GM21825 (cell line): ENCODE results near the gene CCDC40.
"Not testable (repeated sequence)": the region's sequence is repeated elsewhere in the genome, so short reads cannot be mapped to it uniquely, and the experiment has no call there.

ENCODE experiments used
- ATAC-seq: cut with Tn5 transposase; IDR thresholded peaks from one replicate; pipeline ENCODE4 v1.9.1; 2021; ENCODE audit warnings: mild to moderate bottlenecking, moderate library complexity; ENCODE audit not compliant: unreplicated experiment

The CCDC40 gene

DNA sequence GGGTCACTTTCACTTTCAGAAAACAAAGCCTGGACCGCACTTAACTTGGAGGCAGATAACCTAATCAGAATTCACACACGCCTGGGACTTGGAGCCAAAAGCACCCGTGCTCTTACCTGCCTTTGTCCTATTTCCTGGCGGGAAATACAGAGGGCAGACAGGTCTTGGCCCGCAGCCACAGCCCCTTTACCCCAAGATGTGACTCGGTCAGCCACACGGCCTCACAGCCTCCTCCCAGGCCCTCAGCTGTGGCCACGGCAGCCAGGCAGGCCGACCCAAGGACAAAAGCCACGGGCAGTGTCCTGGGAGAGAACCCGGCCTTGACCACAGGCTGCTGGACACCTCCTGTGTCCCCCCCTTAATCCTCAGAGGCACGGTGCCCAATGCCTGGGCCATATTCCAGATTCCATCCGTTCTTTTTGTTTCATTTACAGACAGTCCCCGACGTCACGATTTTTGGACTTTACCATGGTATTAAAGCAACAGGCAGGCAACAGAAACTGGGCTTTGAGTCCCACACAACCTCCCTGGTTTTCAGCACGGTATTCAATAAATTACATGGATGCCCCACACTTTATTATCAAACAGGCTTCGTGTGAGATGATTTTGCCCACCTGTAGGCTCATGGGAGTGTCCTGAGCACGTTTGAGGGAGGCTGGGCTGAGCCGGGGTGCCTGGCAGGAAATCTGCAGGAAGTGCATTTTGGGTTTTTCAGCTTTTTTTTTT lies 34.8 kb downstream of the CCDC40 start:
- ATAC-seq, result no peak

GRCh38 chr17:80072410-80072809 lies 36.0 kb downstream of the CCDC40 start:
- ATAC-seq, result no peak

- no peak for ATAC-seq
Measured at GRCh38 chr17:80080081-80080480, 43.6 kb downstream of the CCDC40 start.

GRCh38 chr17:80081596-80081995 lies 45.2 kb downstream of the CCDC40 start:
- ATAC-seq, result no peak

DNA sequence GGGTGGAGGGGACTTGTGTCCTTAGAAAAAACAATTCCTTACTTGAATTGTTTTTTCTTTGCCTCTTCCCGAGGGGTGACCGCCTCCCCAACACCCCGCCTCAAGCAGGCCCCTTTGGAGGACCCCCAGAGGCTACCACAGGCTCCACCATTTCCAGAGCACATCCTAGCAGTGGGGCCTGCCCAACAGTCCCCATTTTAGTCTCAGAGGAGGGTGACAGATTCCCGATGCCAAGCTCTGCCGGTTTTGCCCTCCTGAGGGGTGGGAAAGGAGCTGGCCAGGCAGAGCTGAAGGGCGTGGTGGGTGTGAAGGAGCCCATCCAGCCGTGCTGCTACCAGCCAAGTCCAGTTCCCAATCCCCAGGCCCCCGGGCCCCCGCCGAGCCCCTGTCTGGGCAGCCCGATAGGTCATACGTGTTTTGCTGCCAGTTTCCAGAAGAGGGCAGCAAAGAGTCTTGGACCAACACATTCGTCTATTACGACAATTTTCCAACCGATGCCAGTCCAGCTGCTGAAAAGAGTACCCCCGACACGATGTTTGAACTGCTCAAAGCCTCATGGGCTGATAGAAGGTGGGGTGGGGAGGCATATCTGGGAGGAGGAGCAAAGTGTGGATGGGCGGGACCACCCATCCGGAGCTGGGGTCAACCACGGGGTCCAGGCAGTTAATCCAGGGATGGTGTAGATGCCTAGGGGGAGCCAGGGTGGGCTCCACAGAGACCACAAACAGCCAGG lies 46.1 kb downstream of the CCDC40 start:
- ATAC-seq, result no peak

DNA sequence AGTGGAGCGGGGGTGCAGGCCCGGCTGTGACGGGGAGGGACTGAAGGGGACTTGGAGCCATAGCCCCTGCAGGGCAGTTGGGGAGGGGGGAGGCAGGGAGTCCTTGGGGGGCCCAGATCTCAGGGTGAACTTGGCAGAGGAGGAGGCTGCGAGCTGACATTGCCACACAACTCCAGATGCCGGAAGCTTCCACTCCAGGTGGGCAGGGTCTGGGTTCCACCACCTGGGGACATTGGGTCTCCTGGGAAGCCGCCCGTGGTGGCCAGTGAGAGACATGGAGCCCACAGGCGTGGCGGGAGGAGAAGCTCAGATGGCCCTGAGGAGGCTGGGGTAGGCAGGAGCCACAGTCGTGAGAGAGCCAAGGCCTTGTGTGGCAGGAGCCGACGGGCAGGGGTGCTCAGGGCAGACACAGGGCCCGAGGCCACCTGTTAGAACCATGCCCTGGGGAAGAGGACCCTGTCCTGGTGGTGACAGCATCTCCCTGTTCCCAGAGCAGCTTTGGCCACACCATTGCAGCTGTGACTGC lies 46.8 kb downstream of the CCDC40 start:
- ATAC-seq, result no peak

DNA sequence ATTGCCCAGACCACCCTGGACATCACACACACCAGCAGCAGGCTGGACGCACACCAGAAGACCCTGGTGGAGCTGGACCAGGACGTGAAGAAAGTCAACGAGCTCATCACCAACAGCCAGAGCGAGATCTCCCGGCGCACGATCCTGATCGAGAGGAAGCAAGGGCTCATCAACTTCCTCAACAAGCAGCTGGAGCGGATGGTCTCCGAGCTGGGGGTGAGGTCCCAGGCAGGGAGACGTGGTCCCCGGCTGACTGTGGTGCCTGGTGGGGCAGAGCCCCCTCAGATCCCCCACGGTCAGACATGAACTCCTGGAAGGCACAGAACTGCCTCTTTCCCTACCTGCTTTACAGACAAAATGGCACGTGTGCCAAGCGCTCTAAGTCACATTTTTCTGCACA lies 48.3 kb downstream of the CCDC40 start:
- ATAC-seq, result no peak

DNA sequence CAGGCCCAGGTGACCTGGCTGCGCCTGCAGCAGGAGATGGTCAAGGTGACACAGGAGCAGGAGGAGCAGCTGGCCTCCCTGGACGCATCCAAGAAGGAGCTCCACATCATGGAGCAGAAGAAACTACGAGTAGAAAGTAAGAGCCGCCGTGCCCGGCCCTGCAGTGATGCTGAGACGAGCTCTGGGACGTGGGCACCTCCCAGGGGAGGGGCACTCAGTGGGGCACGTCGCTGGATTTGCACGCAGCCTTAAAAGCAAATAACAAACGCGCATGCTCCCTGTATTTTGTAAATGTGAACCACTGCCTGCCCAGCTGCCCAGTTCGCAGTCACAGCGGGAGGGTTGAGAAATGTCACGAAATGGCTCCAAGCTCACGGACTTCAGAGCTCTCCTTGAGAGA lies 49.6 kb downstream of the CCDC40 start:
- no peak for ATAC-seq

- no peak for ATAC-seq
Measured at GRCh38 chr17:80086616-80087015, 50.2 kb downstream of the CCDC40 start.

DNA sequence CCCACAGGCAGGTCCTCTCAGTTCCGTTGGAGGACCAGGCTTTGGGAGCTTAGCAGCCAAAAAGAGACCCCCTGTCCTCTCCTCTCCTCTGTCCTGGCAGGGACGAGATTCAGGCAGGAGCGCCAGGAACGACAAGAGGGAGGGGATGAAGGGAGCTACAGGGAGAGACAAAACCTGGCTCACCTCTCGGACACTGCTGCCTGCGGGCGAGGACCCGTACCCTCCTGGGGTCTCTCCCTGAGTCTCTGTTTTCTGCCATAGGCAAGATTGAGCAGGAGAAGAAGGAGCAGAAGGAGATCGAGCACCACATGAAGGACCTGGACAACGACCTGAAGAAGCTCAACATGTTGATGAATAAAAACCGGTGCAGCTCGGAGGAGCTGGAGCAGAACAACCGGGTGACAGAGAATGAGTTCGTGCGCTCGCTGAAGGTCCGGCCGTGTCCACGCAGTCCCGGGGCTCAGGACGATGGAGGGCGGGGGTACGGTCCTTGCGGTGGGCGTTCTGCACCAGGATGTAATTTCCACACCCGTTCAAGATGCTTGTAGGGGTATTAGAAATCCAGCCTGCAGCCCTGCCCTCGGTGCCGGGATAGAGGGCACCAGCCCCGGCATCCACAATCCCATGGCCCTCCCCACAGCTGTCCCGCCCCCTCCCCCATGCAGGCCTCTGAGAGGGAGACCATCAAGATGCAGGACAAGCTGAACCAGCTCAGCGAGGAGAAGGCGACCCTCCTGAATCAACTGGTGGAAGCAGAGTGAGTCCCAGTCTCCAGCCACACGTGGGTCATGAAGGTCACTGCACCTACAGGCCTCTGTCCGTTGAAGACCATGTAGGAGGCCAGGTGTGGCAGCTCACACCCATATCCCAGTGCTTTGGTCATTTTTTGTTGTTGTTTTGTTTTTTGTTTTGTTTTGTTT lies 51.2 kb downstream of the CCDC40 start:
- no peak for ATAC-seq

DNA sequence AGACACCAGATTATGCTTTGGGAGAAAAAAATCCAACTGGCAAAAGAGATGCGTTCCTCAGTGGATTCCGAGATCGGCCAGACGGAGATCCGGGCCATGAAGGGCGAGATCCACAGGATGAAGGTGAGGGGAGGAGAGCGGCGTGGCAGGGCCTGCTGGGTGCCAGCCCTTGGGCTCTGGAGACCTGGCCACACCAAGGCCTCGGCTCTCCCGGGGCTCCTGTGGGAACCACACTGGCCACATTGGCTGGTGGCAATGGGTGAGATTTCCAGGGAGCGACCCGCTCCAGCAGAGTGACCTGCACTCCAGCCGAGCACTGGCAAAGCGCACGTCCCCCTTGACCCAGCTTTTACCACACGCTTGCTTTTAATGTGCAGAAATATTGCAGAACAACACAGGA lies 53.3 kb downstream of the CCDC40 start:
- no peak for ATAC-seq

GRCh38 chr17:80090164-80090563 lies 53.7 kb downstream of the CCDC40 start:
- not testable (repeated sequence) for ATAC-seq

- no peak for ATAC-seq
Measured at GRCh38 chr17:80091376-80091775, 54.9 kb downstream of the CCDC40 start.

DNA sequence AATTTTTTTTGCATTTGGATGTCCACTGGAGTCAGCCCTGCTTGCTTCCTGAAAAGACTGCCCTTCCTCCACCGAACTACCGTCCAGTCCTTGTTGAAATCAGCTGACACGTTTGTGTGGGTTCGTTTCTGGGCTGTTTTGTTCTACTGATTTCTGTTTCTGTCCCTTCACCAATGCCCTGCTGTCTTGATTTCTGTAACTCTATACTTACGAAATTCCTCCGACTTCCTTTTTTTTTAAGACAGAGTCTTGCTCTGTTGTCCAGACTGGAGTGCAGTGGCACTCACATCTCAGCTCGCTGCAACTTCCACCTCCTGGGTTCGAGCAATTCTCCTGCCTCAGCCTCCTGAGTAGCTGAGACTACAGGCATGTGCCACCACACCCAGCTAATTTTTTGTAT lies 56.5 kb downstream of the CCDC40 start:
- ATAC-seq, result no peak

DNA sequence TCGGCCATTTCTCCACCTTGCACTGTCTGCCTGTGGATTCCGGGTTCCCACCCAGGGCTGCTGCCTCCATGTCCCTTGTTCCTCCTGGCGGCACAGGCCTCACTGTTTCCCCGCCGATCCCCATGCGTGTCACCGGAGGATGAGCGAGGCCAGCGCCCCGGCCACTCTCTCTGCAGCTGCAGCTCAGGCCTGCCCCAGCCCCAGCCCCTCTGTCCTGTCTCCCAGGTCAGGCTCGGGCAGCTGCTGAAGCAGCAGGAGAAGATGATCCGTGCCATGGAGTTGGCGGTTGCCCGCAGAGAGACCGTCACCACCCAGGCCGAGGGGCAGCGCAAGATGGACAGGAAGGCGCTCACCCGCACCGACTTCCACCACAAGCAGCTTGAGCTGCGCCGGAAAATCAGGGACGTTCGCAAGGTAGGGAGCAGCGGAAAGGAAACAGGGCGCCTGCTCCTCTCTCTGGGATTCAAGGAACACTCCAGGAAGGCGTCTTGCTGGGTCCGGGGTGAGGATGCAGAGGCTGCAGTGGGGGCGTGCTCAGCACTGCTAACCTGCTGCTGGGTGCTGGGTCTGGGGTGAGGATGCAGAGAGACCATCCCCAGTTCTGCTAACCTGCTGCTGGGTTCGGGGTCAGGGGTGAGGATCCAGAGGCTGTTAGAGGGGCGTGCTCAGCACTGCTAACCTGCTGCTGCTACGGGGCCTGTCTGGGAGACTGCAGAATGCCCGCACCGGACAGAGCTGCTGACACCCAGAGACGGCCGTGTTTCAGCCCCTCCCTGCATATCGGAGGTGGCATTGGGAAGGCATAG lies 58.8 kb downstream of the CCDC40 start:
- no peak for ATAC-seq

- no peak for ATAC-seq
Measured at GRCh38 chr17:80095844-80096475, 59.5 kb downstream of the CCDC40 start.

DNA sequence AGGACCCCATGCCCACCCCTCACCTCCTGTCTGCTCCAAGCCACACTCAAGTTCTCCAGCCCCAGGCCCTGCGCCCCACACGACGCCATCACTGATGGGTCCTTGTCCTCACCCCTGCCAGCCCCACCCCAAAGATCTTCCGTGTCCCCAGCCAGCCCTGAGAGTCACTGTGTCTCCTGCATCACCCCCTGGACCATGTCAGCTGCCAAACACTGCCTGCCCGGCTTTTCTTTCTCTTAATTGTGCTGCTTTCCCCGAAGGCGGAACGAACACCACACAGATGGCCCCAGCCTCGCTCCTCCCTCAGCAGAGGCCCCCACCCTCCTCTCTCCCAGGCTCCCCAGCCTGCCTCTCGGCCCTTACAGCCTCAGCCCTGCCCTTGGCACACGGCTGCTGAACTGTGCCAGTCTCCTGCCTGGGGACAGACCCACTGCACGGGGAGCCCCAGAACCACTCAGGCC lies 60.1 kb downstream of the CCDC40 start:
- no peak for ATAC-seq

GRCh38 chr17:80097127-80097621 lies 60.7 kb downstream of the CCDC40 start:
- no peak for ATAC-seq

DNA sequence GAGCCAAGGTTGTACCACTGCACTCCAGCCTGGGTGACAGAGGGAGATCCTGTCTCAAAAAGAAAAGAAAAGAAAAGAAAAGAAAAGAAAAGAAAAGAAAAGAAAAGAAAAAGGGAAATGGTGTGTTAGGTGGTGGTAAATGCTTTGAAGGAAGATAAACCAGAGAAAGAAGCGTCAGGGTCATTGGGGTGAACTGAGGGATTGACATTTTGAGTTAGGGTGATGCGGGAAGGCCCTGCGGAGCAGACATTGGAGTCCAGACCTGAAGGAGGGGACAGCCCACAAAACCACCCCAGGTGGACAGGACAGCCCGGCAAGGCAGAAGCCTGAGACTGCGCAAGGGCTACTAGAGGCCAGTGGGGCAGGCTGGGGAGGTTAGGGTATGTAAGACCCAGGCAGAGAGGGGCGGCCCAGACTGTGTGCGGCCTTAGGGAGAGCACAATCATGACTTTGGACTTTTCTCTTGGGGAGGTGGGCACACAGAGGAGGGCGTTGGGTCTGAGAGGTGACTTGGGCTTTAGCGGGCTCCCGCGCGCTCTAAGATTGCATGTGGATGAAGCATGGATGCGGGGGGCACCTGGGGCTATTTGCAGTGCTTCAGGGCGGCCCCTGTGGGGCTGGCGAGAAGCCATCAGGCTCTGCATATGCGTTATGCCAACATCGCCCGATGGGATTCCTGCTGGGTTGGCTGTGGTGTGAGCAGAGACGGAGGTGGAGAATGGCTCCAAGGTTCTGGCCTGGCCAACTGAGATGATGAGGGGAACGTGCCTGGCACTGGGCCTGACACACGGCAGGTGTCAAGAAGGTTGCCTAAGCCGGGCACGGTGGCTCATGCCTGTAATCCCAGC lies 61.6 kb downstream of the CCDC40 start:
- no peak for ATAC-seq
